Transverse colon (tissue), 4 donors: ENCODE measurements around the gene FABP3. TPM values are rescaled to one million over a fixed set of nuclear protein-coding genes. Genes with fewer than 3 reads are reported as not detected.

Source experiments
- DNase-seq: peaks from one replicate; pipeline ENCODE4 v3.0.0-alpha.2; 2019
- H3K27ac ChIP-seq, 4 donors: fragments of 200-600 bp; sonication (generic); 2 replicates each; pipeline ENCODE4 v1.5.1; 2016 to 2018; ENCODE audit warnings: inconsistent platforms in 4 of 4
- H3K27me3 ChIP-seq: fragments of 200-600 bp; sonication (generic); 2 replicates; pipeline ENCODE4 v1.5.1; 2017; ENCODE audit warnings: inconsistent platforms
- H3K36me3 ChIP-seq, 4 donors: fragments of 200-600 bp; sonication (generic); 2 replicates each; pipeline ENCODE4 v1.5.1; 2017 to 2019; ENCODE audit warnings: inconsistent platforms in 4 of 4
- H3K4me1 ChIP-seq, 4 donors: fragments of 200-600 bp; sonication (generic); 2 replicates each; pipeline ENCODE4 v1.5.1; 2017 to 2020; ENCODE audit warnings: inconsistent platforms in 4 of 4
- H3K4me3 ChIP-seq, 4 donors: fragments of 200-600 bp; sonication (generic); 1 replicate in 1 of 4; 2 replicates in 3 of 4; pipeline versions ENCODE4 v1.5.1 to v1.6.1; 2017 to 2019; ENCODE audit warnings: inconsistent platforms in 4 of 4
- H3K9me3 ChIP-seq, 2 donors: fragments of 200-600 bp; sonication (generic); 2 replicates each; pipeline ENCODE4 v1.5.1; 2017 to 2019; ENCODE audit warnings: inconsistent platforms in 2 of 2
- EP300 ChIP-seq: sonication (generic); formaldehyde crosslinking; IDR thresholded peaks from one replicate; pipeline ENCODE4 v1.6.1; 2017; ENCODE audit warnings: antibody characterized with exemption, low read depth
- POLR2A ChIP-seq: fragments of 450-650 bp; IDR thresholded peaks from one replicate; pipeline ENCODE4 v1.6.1; 2016; ENCODE audit warnings: antibody characterized with exemption, mild to moderate bottlenecking, moderate library complexity
- POLR2AphosphoS5 ChIP-seq, 3 donors: sonication (generic); formaldehyde crosslinking; IDR thresholded peaks; one replicate each; pipeline ENCODE4 v1.6.1; 2016; ENCODE audit warnings: antibody characterized with exemption in 3 of 3
- WGBS, 2 donors: methylation state at CpG; one replicate each; pipeline ENCODE4 v1.1.5; 2018; ENCODE audit warnings: low coverage in 1 of 2; 5-methylcytosine and 5-hydroxymethylcytosine counted together
- in situ Hi-C, 4 donors: fragments of 200-750 bp; cut with MboI; loops; one replicate each; pipeline versions ENCODE4 v1.15.0 to v1.15.1; 2017; ENCODE audit warnings: low sequenced_read_pairs in 3 of 4, low pct_ligation_motif_present in 1 of 4, low pct_unique_long_range_greater_than_20kb in 1 of 4
- intact Hi-C: fragments of 100-400 bp; cut with DNase I; formaldehyde crosslinking; loops from one replicate; pipeline ENCODE4 v1.15.1; 2023; ENCODE audit warnings: low total_unique reads
- total RNA-seq, 4 donors: library from RNA; depleted of rRNA; stranded (reverse); fragments of >200 nt; gene quantifications; one replicate each; pipeline ENCODE4 v1.1.0, GENCODE V29; 2016
- TF ChIP-seq, protein P1 (sequence below), 5 experiments: fragments of 200-600 bp in 3 of 5; fragments of 450-650 bp in 2 of 5; sonication (generic) in 3 of 5; IDR thresholded peaks; 1 replicate in 2 of 5; 2 replicates in 3 of 5; pipeline ENCODE4 v1.5.1; 2016 to 2017; ENCODE audit warnings: antibody characterized with exemption in 5 of 5, inconsistent platforms in 3 of 5, mild to moderate bottlenecking in 2 of 5, moderate library complexity in 1 of 5

The FABP3 gene
- total RNA-seq, 4 donors from 2014 or later = 5.9 to 7.6 TPM; not detected in 2

DNA sequence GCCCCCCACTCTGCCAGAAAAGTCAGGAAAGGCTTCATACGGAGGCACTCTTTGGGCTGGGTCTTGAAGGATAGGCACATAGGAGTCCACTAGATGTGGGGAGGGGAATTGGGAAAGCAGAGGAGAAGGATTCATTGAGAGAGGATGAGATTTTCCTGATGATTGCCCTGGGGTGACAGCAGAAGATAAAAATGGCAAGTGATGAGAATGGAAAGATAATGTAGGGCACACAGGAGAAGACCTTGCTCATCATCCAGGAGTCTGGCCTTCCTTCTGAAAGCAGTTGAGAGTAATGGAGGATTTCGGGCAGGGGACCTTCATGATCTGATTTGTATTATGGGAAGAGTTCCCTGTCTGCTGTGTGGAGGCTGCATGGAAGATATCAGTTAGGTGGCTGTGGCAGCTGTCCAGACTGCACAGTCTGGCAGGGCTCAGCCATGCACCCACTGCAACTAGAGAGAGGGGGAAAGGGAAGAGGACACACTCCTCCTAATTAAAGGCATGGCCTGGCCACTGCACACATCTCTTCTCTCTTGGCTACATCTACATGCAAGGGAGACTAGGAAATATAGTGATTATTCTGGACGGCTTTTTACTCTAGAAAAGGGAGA is 9.6 kb upstream of the FABP3 start:
- Histone ChIP-seq H3K4me3 (no peak overlapping the region), H3K36me3 (no peaks in the 10 kb centered on the region), H3K9me3 (no peaks in the 10 kb centered on the region), H3K4me1 (peaks cover 5 to 46% (median 22%) of the 10 kb centered on the region in 4 donors), H3K27ac (peak overlapping the region in 3 of 4 donors; percentile 44 to 76 (median 55)), H3K27me3 (no peaks in the 10 kb centered on the region)
- WGBS, 2 donors = 65 to 79% methylated on average over 2 to 3 of the region's 3 CpGs
- no peak for TF ChIP-seq POLR2A
- TF ChIP-seq, protein P1, sequence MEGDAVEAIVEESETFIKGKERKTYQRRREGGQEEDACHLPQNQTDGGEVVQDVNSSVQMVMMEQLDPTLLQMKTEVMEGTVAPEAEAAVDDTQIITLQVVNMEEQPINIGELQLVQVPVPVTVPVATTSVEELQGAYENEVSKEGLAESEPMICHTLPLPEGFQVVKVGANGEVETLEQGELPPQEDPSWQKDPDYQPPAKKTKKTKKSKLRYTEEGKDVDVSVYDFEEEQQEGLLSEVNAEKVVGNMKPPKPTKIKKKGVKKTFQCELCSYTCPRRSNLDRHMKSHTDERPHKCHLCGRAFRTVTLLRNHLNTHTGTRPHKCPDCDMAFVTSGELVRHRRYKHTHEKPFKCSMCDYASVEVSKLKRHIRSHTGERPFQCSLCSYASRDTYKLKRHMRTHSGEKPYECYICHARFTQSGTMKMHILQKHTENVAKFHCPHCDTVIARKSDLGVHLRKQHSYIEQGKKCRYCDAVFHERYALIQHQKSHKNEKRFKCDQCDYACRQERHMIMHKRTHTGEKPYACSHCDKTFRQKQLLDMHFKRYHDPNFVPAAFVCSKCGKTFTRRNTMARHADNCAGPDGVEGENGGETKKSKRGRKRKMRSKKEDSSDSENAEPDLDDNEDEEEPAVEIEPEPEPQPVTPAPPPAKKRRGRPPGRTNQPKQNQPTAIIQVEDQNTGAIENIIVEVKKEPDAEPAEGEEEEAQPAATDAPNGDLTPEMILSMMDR (IDR thresholded peaks at IDR 0.05) = no peak
- TF ChIP-seq POLR2AphosphoS5 (IDR thresholded peaks at IDR 0.05) = no peak
- TF ChIP-seq EP300 = no peak
- no peak for DNase-seq
- intact Hi-C loops = no loop called here
- in situ Hi-C loops = no loop called here

DNA sequence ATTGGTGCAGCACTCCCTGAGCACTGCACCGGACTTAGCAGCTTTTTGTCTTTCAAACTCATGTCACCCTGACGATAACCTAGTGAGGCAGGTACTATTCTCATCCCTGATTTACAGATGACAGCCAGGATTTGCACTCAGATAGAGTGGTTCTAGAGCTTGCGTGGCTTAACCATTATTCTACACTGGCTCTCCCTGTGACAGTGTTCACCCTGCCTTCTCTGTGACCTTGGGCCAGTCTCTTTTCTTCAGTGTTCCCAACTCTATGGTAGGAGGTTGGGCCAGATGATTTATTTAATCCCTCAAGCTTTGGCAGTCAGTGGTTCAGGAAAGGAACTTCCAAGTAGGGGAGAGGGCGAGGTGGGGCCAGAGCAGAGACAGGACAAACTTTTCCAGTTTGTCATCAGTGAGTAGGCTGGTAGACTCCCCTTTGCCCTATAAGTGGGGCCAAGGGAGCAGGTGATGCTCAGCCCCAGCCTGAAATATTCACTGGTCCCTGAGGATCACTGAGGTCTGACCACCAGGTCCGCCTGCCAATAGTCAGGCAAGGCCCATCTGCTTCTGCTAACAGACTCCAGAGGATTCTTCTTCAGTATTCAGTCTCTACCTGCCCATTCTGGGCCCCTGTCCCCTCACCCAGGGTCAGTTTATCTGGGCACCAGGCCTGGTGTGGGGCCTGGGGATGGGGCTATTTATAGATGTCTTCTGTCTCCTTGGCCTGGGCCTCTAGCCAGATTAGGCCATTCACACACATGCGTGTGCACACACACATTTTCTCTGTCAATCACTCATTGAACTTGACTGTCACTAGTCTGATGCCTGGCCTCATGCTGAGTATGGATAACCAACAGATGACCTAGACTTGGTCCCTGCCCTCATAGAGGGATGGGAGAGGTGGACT is 8.8 kb upstream of the FABP3 start:
- in situ Hi-C loops = no loop called here
- no peaks in the 10 kb centered on the region for H3K36me3 ChIP-seq
- H3K9me3 ChIP-seq = no peaks in the 10 kb centered on the region
- peak overlapping the region in 3 of 4 donors; percentile 46 to 76 (median 55) for H3K27ac ChIP-seq
- no peak overlapping the region for H3K4me3 ChIP-seq
- 56 to 82% methylated on average over 2 to 6 of the region's 6 CpGs for WGBS, 2 donors
- peaks cover 5 to 51% (median 26%) of the 10 kb centered on the region in 4 donors for H3K4me1 ChIP-seq
- H3K27me3 ChIP-seq = no peaks in the 10 kb centered on the region
- intact Hi-C loops = no loop called here
- peak in 1 of 3 donors; percentile 58 for TF ChIP-seq POLR2AphosphoS5 (IDR thresholded peaks at IDR 0.05)
- TF ChIP-seq POLR2A = no peak
- peak; percentile 75 for DNase-seq

DNA sequence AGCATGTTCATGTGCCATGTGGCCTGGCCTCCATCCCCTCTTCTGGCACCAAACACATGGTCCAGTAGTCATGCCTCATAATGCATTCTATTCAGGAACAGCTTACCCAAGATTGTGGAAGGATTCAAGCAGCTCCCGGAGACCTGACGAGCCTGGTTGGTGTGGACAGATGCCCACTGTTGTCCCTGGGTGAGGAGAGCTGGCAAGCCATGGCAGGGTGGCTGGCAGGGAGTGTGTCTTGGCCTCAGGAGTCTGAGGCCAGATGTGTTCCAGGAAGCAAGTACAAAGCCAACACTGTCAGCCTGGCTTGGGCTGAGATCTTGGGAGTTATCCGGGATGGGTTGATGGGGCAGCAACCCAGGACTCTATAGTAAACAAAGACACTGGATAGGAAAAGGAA is 7.3 kb upstream of the FABP3 start:
- no peaks in the 10 kb centered on the region for H3K36me3 ChIP-seq
- no peaks in the 10 kb centered on the region for H3K9me3 ChIP-seq
- no peak overlapping the region for H3K27ac ChIP-seq
- intact Hi-C loops = no loop called here
- no peak overlapping the region for H3K4me3 ChIP-seq
- H3K27me3 ChIP-seq = no peaks in the 10 kb centered on the region
- in situ Hi-C loops = no loop called here
- H3K4me1 ChIP-seq = peaks cover 5 to 51% (median 26%) of the 10 kb centered on the region in 4 donors
- WGBS, 2 donors = 73% methylated on average over 3 of the region's 3 CpGs; no CpG with 5 or more reads in 1 of the 2 donors
- DNase-seq = no peak
- TF ChIP-seq, protein P1 (IDR thresholded peaks at IDR 0.05) = no peak
- TF ChIP-seq POLR2A (no peak), EP300 (no peak), POLR2AphosphoS5 (IDR thresholded peaks at IDR 0.05) (no peak)

DNA sequence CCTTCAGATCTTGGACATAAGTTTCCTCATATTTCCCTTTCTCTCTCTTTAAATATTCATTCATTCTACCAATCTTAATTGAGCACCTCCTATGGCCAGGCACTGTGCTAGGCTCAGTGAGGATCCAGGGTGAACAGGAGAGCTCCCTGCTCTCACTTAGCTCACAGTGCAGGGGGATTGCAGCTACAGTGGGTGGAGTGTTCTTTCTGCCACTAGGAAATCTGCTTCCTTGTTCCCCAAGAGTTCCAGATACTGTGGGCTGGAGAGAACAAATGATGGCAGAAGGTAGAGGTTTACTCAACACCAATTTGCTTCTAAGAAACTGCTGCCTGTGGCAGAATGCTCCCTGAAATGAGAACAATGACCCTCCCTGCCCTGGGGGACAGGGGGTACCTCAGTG is 5.1 kb upstream of the FABP3 start:
- Histone ChIP-seq H3K4me1 (peaks cover 7 to 55% (median 39%) of the 10 kb centered on the region in 4 donors), H3K36me3 (no peaks in the 10 kb centered on the region), H3K27ac (no peak overlapping the region), H3K4me3 (no peak overlapping the region), H3K9me3 (no peaks in the 10 kb centered on the region), H3K27me3 (no peaks in the 10 kb centered on the region)
- DNase-seq = no peak
- TF ChIP-seq EP300 = no peak
- no peak for TF ChIP-seq POLR2AphosphoS5 (IDR thresholded peaks at IDR 0.05)
- TF ChIP-seq POLR2A = no peak
- in situ Hi-C loops (no loop called here), intact Hi-C loops (no loop called here)

DNA sequence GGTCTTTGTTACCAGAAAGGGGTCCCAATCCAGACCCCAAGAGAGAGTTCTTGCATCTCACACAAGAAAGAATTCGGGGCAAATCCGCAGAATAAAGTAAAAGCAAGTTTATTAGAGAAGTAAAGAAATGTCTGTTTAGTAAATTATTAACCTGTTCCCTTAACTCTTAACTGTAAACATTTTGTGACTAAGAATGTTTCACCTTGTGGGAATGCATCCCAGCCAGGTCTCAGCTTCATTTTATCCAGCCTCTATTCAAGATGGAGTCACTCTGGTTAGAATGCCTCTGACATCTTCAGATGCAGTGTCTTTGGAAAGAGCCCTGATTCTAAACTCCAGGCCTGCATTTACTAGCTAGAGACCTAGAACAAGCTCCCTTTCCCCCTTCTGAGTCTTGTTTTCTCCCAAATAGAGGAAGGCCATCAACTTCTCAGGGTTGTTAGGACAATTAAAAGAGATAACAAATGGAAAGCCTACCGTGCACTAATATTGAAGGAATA is 4.5 kb upstream of the FABP3 start:
- H3K4me3 ChIP-seq = no peak overlapping the region
- no peak overlapping the region for H3K27ac ChIP-seq

More for the DNA sequence above, 4.5 kb upstream of the FABP3 start:
- in situ Hi-C loops = no loop called here
- WGBS, 2 donors = 71 to 81% methylated on average over 3 of the region's 3 CpGs
- H3K36me3 ChIP-seq = no peaks in the 10 kb centered on the region
- H3K4me1 ChIP-seq = peaks cover 13 to 56% (median 45%) of the 10 kb centered on the region in 4 donors
- no peaks in the 10 kb centered on the region for H3K27me3 ChIP-seq
- DNase-seq = no peak
- TF ChIP-seq POLR2AphosphoS5 (IDR thresholded peaks at IDR 0.05) = no peak
- TF ChIP-seq EP300 = no peak
- TF ChIP-seq, protein P1 (IDR thresholded peaks at IDR 0.05) = no peak
- TF ChIP-seq POLR2A = no peak
- H3K9me3 ChIP-seq = no peaks in the 10 kb centered on the region
- intact Hi-C loops = no loop called here
